Activated effector memory CD4-positive, alpha-beta T cell treated with anti-CD3 and anti-CD28 coated beads, Interleukin-2, amount 50 U/mL, for 16 hours (primary cell): Measurements from ENCODE around the gene DCTN1.
"Not testable (repeated sequence)": the region's sequence is repeated elsewhere in the genome, so short reads cannot be mapped to it uniquely, and the experiment has no call there.

Experiments
- DNase-seq: peaks from one replicate; pipeline ENCODE4 v3.0.0-alpha.2; 2020

The DCTN1 gene

DNA sequence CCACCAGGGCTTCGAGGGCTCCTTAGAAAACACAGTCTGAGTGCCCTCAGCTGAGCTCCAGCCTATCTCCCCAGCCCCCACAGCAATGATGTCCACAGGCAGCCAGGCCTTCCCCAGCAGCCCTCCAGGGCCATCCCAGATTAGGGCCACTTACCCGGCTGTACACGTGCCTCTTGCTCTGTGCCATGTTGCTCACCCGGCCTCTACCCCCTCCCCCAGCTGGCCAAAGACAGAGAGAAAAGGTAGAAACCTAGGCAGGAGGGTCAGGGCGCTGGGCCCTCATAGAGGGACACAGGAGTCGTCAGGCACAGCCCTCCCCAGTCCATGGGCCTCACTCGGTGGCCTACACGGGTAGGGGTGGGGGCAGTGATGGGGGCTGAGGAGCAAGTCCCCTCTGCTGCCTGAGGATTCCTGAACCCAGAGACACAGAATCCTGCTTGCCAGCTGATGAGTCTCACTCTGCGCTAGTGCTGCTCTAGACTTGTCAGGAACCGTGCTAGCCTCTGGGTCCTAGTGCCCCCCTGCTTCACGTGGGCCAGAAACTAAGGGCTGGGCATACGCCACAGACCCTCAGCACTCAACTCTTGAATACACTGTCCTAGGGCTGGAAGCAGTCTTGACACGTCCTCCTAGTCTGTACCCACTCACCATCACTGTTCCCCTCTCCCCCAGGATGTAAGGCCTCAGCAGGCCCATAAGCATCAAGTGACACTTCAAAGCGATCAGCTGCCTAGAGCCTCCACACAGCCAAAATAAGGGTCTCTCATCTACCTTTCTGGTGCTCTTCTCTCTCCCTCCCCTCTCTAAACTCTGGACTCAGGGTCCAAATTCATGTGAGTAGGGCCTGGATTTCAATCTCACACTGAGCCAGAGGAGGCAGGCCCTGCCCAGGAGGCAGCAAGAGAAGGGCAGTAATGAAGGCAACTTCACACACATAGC lies at the start of gene DCTN1:
Gene DCTN1 (minus strand): TSS at position 461 of the 939 bp plus-strand sequence. CDS start 274 bp downstream, at position 187.
- DNase-seq, result no peak

DNA sequence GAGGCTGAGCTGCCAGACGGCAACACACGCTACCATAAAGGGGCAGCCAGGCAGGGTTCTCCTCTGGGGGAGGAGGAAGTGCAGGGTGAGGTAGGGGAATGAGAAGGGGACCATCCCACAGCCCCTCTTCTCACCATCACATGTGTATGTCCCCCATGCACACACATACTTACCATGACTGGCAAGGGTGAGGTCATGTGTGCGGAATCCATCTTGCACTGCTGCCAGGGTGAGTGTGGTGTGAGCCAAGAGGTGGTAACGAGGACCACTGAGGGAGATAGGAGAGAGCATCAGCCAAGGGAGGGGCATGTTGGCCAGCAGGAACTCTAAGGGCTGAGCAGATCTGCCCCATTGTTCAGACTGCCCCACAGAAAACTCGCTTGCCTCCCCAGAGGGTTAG lies 48.6 kb upstream of the DCTN1 start:
- no peak for DNase-seq

DNA sequence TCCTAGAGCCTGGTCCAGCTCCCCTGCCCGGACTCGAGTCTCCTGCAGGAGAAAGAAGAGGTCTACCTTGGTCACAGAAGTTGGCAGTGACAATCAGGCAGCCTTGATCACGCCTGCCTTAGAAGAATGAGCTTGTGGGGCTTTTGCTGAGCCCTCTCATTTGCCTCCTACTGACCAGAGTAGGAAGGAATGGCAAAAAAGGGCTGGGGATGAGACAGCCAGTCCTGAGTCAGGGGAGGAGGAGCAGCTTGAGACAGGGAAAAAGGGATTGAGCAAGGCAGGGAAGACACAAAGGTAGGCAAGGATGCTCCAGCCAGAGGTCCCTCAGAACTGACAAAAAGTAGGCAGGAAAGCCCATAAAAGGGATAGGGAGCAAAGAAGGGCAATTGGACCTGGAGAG lies 47.4 kb upstream of the DCTN1 start:
- no peak for DNase-seq

DNA sequence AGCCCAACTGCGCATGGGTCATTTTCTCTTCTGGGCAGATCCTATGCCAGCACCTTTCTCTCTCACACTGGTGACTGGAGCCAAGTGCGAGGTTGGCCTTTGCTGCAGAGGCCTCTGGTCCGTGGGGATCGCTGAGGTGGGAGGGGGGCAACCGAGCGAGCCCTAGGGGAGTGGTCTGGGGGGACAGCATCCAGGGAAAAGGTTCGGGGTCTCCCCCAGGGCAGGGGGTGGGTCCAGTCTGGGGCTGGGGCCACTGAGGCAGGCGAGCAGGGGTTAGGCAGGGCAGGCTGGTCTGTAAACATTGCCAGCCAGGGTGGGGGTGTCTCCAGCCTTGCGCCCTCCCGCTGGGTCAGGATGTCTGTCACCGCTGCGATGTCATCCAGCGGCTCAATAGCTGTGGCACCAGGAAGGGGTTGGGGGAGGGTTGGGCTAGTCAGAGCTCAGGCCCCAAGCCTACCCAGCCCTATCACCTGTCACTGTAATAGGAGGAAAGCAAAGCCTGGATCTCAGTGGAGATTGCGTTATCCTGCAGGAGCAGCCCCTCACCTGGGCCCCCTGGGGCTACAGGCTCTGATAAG lies 46.2 kb upstream of the DCTN1 start:
- DNase-seq, result no peak

DNA sequence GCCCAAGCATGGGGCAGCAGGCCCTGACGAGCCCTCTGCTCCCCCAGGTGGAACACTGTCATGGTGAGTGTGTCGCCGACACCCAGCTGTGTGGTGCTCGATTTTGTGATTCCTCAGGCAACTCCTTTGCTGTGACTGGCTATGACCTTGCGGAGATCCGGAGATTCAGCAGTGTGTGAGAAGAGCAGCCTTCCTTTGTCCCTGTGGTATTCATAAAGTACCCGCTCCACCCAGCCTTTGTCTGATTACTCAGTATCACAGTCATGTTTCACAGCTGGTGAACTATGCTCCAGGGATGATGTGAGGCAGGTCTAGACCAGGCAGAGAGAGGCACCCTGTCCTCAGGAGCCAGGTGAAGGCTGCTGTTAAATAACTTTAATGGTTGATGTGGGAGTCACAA lies 45.4 kb upstream of the DCTN1 start:
- no peak for DNase-seq

DNA sequence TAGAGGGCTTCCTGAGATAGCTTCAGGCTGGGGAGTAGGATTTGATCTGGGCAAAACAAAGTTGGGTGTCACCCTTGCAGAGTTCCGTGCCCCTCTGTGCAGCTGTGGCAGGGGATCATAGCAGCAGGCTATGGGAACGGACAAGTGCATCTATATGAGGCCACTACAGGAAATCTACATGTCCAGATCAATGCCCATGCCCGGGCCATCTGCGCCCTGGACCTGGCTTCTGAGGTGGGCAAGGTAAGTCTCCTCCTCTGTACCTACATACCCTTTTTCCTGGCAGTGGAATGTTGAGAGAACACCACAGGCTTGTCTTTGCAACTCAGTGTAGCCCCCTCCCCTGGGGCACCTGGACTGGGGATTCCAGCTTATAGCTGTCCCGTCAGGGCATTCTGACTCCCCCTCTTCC lies 44.9 kb upstream of the DCTN1 start:
- DNase-seq, result no peak

DNA sequence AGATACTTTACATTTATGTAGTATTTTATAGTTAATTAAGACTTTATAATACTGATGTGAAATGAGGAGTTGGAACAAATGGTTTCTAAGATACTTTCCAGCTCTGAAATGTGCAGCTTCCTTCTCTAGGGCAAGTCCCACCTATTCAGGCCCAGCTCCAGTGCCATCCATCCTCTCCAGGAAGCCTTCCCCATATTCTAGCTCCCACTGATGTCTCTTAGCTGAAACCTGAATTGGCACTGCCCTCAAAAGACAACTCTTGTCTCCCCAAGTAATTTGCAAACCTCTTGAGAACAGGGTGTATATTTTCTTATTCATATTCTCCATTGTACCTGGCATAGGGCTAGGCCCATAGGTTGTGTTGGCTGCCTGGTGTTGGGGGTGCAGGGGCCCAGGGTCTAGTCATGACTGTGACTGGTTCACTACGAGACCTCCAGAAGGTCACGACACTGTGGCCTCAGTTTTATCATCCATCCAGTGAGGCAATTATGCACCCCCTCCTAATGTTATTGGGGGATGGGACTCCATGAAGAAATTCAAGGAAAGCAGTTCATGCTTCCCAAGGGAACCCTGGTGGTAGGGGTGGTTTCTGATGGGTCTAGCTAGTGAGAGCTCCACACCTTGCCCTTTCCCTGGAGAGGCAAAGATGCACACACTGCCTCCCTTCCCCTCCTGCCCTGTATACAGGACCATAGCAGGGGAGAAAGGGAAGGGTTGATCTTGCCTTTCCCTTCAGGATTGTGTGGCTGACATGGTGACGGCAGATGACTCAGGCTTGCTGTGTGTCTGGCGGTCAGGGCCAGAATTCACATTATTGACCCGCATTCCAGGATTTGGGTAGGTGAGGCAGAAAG lies 44.3 kb upstream of the DCTN1 start:
- no peak for DNase-seq

DNA sequence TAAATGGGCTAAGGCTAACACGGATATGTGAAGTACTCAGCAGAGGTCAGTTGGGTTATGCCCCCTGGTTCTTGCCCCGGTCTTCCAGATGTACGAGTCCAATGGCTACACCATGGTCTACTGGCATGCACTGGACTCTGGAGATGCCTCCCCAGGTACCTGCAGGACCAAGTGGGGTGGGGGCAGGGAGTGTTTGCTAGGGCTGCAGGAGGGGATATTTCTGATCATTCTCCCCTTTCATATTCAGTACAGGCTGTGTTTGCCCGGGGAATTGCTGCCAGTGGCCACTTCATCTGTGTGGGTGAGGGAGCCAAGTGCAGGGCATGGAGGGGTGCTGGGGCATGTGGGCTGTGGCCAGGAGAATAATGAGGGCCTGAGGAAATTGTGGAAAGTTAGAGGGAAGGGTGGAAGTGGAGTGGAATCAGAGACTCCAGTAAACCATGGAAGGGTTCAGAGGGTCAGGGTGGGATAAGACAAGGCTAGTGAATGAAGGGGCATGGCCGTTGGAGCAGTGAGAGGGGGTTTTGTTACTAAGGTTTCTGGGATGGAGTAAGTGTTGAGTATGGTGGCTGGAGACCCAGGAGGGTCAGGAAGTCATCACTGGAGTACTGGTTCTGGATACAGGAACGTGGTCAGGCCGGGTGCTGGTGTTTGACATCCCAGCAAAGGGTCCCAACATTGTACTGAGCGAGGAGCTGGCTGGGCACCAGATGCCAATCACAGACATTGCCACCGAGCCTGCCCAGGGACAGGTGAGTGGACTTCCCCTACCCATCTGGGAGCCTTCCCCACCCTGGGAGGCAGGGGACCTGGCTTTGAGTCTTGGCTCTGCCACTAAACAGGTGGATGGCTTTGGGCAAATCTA lies 43.4 kb upstream of the DCTN1 start:
- no peak for DNase-seq

DNA sequence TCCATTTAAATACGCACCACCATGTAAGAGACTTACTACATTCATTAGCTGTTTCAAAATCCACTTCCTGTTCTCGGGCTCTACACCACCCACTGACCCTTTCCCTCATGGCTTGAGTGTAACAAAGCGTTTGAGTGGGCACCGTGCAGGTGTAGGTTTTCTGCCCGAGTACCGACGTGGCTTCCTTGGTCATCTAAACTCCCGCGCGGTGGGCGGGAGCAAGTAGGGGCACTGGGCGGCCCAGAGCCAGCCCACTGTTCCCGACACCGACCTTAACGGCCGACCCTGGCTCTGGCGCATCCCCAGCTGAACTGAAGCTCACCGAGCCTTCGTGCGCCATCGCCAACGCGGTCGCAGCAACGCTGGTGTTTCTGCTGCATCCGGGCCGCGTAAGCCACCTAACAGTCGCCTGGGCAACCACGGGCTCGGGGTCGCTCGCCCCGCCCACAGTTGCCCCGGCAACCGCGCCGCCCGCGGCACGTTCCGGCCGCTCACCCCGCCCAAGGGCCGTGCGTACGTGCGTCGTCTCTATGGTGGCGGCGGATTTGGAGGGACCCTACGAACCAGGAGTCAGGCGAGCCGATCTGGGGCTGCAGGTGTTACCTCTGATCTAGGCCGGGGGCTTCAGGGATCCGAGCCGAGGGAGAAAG lies 41.2 kb upstream of the DCTN1 start, which contains the start of the genes C2orf81 and WDR54:
Gene C2orf81 (minus strand): TSS at position 399 of the 650 bp plus-strand sequence. CDS start 59 bp downstream, at position 340.
Gene WDR54 (plus strand): TSS at position 510 of the 650 bp plus-strand sequence. CDS start 424 bp downstream, outside the sequence.
- DNase-seq, result peak; percentile 97

DNA sequence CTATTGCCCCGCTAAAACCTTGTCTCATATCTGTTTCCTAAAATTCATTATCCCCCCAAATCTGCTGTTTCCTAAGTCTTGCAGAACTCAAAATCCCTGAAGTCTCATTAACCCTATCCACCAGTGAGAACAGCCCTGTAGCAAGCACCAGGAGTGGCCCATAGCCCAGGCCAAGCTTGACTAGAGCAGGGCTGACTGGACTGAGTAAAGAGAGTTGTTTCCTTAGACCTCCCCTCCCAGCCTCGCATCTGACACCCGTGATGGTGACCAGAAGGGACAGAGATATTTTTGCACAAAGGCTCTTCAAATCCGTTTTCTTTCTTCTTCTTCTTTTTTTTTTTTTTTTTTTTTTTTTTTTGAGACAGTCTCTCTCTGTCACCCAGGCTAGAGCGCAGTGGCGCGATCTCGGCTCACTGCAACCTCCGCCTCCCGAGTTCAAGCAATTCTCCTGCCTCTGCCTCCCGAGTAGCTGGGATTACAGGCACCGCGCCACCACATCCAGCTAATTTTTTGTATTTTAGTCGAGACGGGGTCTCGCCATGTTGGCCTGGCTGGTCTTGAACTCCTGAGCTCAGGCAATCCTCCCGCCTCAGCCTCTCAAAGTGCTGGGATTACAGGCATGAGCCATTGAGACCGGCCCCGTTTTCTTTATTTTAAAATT lies 40.5 kb upstream of the DCTN1 start:
- not testable (repeated sequence) for DNase-seq

DNA sequence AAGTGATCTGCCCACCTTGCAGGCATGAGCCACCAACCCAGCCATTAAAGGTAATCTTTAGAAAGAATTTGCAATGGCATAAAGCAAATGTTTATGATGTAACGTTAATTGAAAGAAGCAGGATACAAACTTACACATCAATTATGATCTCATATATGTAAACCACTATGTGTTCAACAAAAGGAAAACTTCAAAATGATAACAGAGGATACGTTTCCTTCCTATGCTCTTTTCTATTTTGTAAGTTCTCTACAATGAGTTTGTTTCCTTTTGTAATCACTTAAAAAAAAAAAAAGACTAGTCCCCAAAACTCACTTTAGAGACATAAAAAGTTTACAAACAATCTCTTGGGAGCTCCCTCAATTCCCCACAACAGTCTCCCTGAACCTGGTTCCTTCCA lies 39.9 kb upstream of the DCTN1 start:
- DNase-seq, result no peak

DNA sequence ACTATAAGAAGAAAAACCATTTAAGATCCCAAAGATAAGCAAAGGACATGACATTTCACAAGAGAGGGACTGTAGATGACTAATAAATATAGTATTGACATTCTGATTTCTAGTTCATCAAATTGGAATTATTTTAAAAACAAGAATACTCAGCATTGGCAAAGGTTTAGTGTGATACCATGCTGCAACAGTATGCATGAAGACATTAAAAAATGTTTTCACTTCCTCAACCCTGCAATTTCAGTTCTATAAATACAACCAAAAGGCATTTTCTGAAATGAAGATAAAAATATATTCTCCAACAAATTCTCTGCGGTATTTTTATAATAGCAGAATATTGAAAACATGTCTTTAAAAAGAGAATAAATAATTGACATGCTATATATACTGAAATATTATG lies 39.2 kb upstream of the DCTN1 start:
- DNase-seq, result no peak

DNA sequence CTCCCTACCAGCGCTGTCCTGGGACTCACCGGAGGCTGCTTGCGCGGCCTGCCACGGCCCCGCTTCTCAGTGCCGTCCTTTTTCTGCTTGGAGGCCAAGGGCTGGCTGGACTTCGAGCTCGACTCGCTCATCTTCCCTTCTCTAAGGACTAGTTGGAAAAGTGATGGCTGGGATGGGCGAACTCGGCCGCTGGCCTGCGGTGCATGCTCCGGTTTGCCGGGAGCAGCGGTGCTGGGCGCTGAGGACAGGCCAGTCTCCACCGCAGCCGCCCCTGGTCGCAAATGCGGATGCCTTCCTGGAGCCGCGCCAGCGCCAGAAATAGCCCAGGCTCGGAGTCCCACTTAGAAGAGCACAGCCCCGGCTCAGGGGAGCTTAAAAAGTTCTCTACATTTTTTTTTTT lies 38.2 kb upstream of the DCTN1 start:
- no peak for DNase-seq

DNA sequence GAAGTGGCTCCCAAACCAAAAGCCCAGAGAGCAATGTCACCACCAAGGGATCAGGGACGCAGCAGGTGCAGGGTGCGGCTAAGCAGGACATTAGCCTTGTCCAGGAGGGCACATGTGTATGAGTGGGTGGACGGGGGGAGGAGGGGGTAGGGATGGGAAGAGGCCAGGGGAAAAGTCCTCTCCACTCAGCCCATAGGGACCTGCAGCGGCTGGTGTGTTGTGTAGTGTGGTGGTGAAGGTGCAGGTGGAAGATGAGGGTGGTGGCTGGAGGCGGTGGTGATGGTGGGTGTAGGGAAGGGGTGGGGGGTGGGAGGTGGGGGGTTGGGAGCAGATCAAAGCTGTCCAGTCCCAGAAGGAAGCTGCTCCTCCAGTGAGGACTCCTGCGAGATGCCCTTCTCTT lies 37.7 kb upstream of the DCTN1 start:
- DNase-seq, result no peak

DNA sequence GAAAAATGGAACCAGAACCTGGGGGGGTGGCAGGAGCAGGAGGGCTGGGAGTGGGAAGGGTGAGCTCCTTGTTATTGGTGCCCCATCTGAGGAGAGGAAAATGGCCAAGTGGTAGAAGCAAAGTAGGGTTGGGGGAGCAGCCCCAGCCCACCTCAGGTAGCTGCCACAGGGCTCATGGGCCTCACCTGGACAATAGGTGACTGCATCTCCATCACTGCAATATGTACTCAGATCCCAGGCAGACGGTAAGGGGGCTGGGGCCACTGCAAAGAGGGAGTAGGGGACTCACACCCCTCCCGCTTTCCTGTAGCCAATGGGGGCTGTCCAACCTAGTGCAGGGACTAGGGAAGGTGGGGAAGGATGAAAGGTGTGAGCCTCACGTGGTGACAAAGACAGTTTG lies 37.1 kb upstream of the DCTN1 start:
- no peak for DNase-seq

DNA sequence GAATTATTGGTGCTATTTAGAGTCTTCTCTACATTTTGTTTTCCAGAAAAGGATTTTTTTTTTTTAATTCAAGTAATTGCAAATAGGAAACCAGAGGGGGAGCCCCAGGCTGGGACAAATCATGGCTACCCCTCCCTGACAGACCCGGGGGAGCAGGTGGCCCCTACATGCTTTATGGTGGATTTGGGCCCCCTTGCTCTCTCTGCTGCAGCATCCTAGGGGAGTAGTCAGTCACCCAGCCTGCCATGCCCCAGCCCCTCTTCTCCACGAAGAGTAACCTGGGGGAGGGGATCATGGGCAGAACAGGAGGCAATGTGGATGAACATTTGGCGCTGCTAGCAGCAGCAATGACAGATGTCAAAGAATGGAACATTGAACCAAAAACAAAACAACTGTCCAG lies 36.7 kb upstream of the DCTN1 start:
- DNase-seq, result no peak

DNA sequence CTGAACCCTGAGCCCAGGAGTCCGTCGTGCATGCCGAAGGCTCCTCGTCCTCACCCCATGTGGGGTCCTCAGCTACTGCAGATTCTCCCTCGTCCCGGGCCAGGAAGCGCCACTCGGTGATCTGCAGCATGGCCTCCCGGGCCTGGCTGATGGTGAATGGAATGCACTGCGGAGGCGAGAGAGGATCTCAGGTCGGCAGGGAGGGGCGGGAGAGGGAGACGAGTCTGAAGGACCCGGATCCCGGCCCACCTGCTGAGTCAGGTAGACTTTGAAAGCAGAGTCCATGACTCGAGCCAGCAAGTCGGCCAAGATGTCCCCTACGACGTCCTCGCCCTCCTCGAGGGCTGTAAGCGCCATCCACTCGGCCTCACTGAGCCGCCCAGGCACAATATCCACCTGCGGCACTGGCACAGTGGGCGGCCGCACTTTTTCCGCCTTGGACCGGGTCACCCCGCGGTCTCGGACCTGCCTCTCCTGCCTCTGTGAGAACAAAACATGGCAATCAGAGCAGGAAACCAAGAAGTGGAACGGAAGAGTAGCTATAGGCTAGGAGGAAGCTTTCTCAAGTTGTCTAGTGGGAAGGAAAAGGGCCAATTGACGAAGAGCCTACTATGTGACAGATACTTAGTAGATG lies 35.8 kb upstream of the DCTN1 start:
- DNase-seq, result no peak

DNA sequence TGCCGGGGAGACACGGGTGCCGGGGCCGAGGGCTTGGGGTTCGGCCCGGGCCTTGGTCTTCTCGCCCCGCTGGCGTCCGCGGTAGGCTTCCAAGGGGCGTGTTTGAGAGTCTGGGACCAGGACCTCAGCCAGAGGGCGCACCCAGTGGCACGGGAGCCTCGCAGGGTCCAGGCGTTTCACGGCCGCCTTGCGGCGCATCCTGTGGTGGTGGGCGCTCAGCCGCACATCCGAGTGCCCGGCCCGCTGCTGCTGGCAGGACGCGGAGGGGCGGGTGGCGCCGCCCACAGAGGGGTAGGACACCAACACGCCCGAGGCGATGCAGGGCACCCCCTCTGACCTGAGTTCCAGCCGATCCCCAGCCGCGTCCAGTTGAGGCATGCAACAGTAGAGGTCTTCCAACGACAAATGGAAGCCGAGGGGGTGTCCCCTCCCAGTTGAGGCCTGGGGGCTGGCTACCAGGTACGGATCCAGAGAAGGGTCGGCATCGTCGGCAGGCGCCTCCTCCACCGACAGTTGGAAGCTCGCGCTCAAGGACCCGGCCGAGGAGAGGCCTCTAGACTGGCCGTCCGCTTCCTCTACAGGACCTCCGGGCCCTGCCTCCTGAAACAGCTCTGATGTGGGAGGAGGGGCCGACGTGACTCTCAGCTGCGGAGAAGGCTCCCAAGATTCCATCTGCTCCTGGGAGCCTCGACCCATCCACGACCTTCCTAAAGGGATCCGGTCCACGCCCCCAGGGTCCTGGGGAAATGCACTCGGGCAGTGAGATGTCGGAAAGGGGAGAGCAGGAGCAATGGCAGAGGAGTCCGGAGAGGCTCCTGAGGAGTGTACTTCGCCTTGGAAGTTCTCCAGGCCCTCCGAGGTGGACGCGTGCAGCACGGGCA lies 35.0 kb upstream of the DCTN1 start:
- no peak for DNase-seq

DNA sequence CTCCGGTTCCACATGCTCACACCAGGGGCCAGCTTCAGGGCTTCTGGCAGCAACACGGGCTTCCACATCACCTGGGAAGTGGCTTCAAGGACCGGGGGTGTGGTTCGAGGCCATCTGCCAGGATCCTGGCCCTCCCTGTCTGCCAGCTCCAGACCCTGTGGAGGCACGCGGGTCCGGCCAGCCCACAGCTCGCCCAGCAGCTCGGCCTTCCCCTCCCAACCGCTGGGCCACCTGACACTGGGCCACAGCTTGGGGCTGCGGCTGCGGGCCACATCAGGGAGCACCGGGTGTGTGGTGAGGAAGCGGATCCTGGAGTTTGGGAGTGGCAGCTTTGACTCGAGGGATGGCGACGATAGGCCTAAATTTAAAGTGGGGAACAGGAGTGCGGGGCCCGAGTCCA lies 34.3 kb upstream of the DCTN1 start:
- no peak for DNase-seq
